K562 (cell line): ENCODE results near the gene POR. TPM values are rescaled to one million over a fixed set of nuclear protein-coding genes. Genes with fewer than 3 reads are reported as not detected.
A peak's percentile ranks its signal among the peaks of the same experiment; 100 is the strongest.

Experiments
- ARID1B ChIP-seq: fragments of 450-650 bp; IDR thresholded peaks from 2 replicates; pipeline ENCODE4 v1.6.1; 2016; ENCODE audit warnings: antibody characterized with exemption, mild to moderate bottlenecking, inconsistent platforms
- ARID4B ChIP-seq: sonication (generic); formaldehyde crosslinking; IDR thresholded peaks from 2 replicates; pipeline ENCODE4 v1.8.0; 2022; ENCODE audit warnings: mild to moderate bottlenecking, missing genetic modification reagents
- E2F4 ChIP-seq: sonication (generic); formaldehyde crosslinking; IDR thresholded peaks from 2 replicates; pipeline ENCODE4 v1.8.0; 2022; ENCODE audit warnings: mild to moderate bottlenecking, low read depth, missing genetic modification reagents
- ETV6 ChIP-seq, 3 experiments: fragments of 150-350 bp in 1 of 3; sonication (generic) in 1 of 3; formaldehyde crosslinking in 1 of 3; IDR thresholded peaks; 2 replicates each; pipeline versions ENCODE4 v1.6.1 to v1.8.0; 2014 to 2022; ENCODE audit warnings: borderline replicate concordance in 2 of 3, low read depth in 2 of 3, antibody characterized with exemption in 1 of 3, low read length in 1 of 3, mild to moderate bottlenecking in 1 of 3, missing genetic modification reagents in 1 of 3
- KAT2B ChIP-seq: IDR thresholded peaks from one replicate; pipeline ENCODE4 v1.6.1; 2012; ENCODE audit warnings: low read depth, mild to moderate bottlenecking, control low read depth, inconsistent platforms, low read length, moderate library complexity
- MCM3 ChIP-seq: fragments of 450-650 bp; IDR thresholded peaks from 2 replicates; pipeline ENCODE4 v1.6.1; 2016
- NR2C1 ChIP-seq, 2 experiments: fragments of 450-650 bp; IDR thresholded peaks; 2 replicates each; pipeline ENCODE4 v1.6.1; 2017; ENCODE audit warnings: mild to moderate bottlenecking in 2 of 2, antibody characterized with exemption in 1 of 2, inconsistent platforms in 1 of 2, missing compliant biosample characterization in 1 of 2, missing genetic modification characterization in 1 of 2
- NR2C2 ChIP-seq, 2 experiments: fragments of 200-800 bp in 1 of 2; sonication (Bioruptor generic) in 1 of 2; sonication (generic) in 1 of 2; formaldehyde crosslinking in 1 of 2; IDR thresholded peaks; 2 replicates each; pipeline versions ENCODE4 v1.6.1 to v1.8.0; 2016 to 2022; ENCODE audit warnings: mild to moderate bottlenecking in 1 of 2, missing compliant biosample characterization in 1 of 2, missing genetic modification characterization in 1 of 2, missing genetic modification reagents in 1 of 2
- PRMT5 ChIP-seq: sonication (generic); formaldehyde crosslinking; IDR thresholded peaks from 2 replicates; pipeline ENCODE4 v1.5.0; 2020; ENCODE audit warnings: missing genetic modification reagents
- PTBP1 ChIP-seq: fragments of 200-400 bp; formaldehyde crosslinking; IDR thresholded peaks from 2 replicates; pipeline ENCODE4 v1.6.1; 2017; ENCODE audit warnings: low read depth, low read length
- SIN3A ChIP-seq, 2 experiments: fragments of 150-350 bp in 1 of 2; IDR thresholded peaks; 2 replicates each; pipeline ENCODE4 v1.6.1; 2011 to 2016; ENCODE audit warnings: borderline replicate concordance in 2 of 2, low read depth in 2 of 2, low read length in 2 of 2, mild to moderate bottlenecking in 2 of 2, moderate library complexity in 2 of 2; ENCODE audit not compliant: control insufficient read depth in 1 of 2
- SREBF1 ChIP-seq: fragments of 150-350 bp; IDR thresholded peaks from 2 replicates; pipeline ENCODE4 v1.6.1; 2014; ENCODE audit warnings: antibody characterized with exemption, low read depth, low read length, borderline replicate concordance
- TAF7 ChIP-seq: fragments of 450-650 bp; IDR thresholded peaks from 2 replicates; pipeline ENCODE4 v1.6.1; 2016; ENCODE audit warnings: missing genetic modification characterization, missing compliant biosample characterization
- TGIF2 ChIP-seq: sonication (generic); formaldehyde crosslinking; IDR thresholded peaks from 2 replicates; pipeline ENCODE4 v1.8.1; 2022; ENCODE audit warnings: mild to moderate bottlenecking, missing genetic modification reagents, moderate library complexity
- USF2 ChIP-seq: sonication (generic); formaldehyde crosslinking; IDR thresholded peaks from 2 replicates; pipeline ENCODE4 v1.5.0; 2020; ENCODE audit warnings: missing genetic modification reagents
- ZBED1 ChIP-seq: IDR thresholded peaks from 2 replicates; pipeline ENCODE4 v1.6.1; 2014
- ZBTB7A ChIP-seq: IDR thresholded peaks from 2 replicates; pipeline ENCODE4 v1.6.1; 2011; ENCODE audit warnings: low read depth, mild to moderate bottlenecking, low read length, moderate library complexity, borderline replicate concordance; ENCODE audit not compliant: control insufficient read depth
- ZNF146 ChIP-seq: IDR thresholded peaks from one replicate; pipeline ENCODE4 v1.6.1; 2018; ENCODE audit warnings: missing compliant biosample characterization; ENCODE audit not compliant: unreplicated experiment
- ZNF354B ChIP-seq: fragments of 250-450 bp; sonication (Bioruptor Pico); IDR thresholded peaks from 2 replicates; pipeline ENCODE4 v1.4.0; 2020
- ZNF551 ChIP-seq: fragments of 250-450 bp; sonication (Bioruptor Pico); IDR thresholded peaks from 2 replicates; pipeline ENCODE4 v1.5.0; 2021; ENCODE audit warnings: mild to moderate bottlenecking, moderate library complexity
- polyA plus RNA-seq, 8 experiments: library from polyadenylated mRNA; depleted of rRNA in 4 of 8; stranded (reverse) in 5 of 8; unstranded in 3 of 8; fragments of >200 nt; fragmentation: Nextera tagmentation in 2 of 8; fragmentation: Illumina TruSeq in 1 of 8; extraction: Ambion mirVana in 2 of 8; extraction: Trizol in 1 of 8; gene quantifications; 2 replicates each; pipeline versions ENCODE4 v1.2.1 to v1.2.3, GENCODE V29; 2011 to 2014; ENCODE audit warnings: inconsistent platforms in 1 of 8, missing spikeins in 1 of 8
- total RNA-seq, 7 experiments: library from RNA; depleted of rRNA in 6 of 7; stranded (reverse); fragments of >200 nt in 6 of 7; fragmentation: Illumina TruSeq in 2 of 7; extraction: Trizol in 2 of 7; gene quantifications; 2 replicates each; pipeline versions ENCODE4 v1.2.1 to v1.2.3, GENCODE V29; 2011 to 2021; ENCODE audit warnings: low replicate concordance in 1 of 7

The POR gene
- total and polyA plus RNA-seq, 9 of the 15 experiments (the other 6 are each of a cell fraction or from before 2014, with no cell fraction given), result 4.7 to 142 (median 40.8) TPM

- TF ChIP-seq NR2C2 (CRISPR knock-in tag; IDR thresholded peaks at IDR 0.05) (0 out of 2 replicates have a peak, but pooled peaks have one; percentile 26), NR2C2 (tag; IDR thresholded peaks at IDR 0.05) (peak; percentile 63), ARID1B (peak; percentile 89), ZNF551 (CRISPR knock-in tag) (no peak), ARID4B (CRISPR knock-in tag) (peak; percentile 80), ZNF354B (no peak), PTBP1 (no peak), PRMT5 (CRISPR knock-in tag) (no peak), ZNF146 (CRISPR knock-in tag) (no peak), ZBTB7A (peak; percentile 30; the same call in 1 of the 2 replicates), ZBED1 (no peak), NR2C1 (IDR thresholded peaks at IDR 0.05) (no peak), NR2C1 (tag; IDR thresholded peaks at IDR 0.05) (peak; percentile 79), SREBF1 (no peak), TGIF2 (CRISPR knock-in tag) (no peak), ETV6 (IDR thresholded peaks at IDR 0.05; ENCODE audit: borderline replicate concordance in 1 of 2, low read depth in 2 of 2, low read length in 1 of 2) (peak in 1 of 2 experiments; percentile 45; a peak in 1 of 4 replicates), ETV6 (CRISPR knock-in tag; IDR thresholded peaks at IDR 0.05; ENCODE audit: borderline replicate concordance) (no peak), MCM3 (no peak), KAT2B (no peak), SIN3A (IDR thresholded peaks at IDR 0.05; ENCODE audit: borderline replicate concordance in 2 of 2, control insufficient read depth in 1 of 2, low read depth in 2 of 2, low read length in 2 of 2) (peak in 1 of 2 experiments; percentile 76; a peak in 1 of 4 replicates), E2F4 (CRISPR knock-in tag) (peak; percentile 26; the same call in 1 of the 2 replicates), TAF7 (no peak), USF2 (peak; percentile 49)
Observed at GRCh38 chr7:75937958-75938786, 23.2 kb downstream of the POR start (continued).
